ENCODE data around the gene CENPP. TPM values are rescaled to one million over a fixed set of nuclear protein-coding genes. Genes with fewer than 3 reads are reported as not detected.

Gene CENPP
- total RNA-seq, 5 donors from 2014 or later (not counting 1 experiment from before 2014, with no cell fraction given), result 1.9 to 5.0 (median 4.3) TPM

DNA sequence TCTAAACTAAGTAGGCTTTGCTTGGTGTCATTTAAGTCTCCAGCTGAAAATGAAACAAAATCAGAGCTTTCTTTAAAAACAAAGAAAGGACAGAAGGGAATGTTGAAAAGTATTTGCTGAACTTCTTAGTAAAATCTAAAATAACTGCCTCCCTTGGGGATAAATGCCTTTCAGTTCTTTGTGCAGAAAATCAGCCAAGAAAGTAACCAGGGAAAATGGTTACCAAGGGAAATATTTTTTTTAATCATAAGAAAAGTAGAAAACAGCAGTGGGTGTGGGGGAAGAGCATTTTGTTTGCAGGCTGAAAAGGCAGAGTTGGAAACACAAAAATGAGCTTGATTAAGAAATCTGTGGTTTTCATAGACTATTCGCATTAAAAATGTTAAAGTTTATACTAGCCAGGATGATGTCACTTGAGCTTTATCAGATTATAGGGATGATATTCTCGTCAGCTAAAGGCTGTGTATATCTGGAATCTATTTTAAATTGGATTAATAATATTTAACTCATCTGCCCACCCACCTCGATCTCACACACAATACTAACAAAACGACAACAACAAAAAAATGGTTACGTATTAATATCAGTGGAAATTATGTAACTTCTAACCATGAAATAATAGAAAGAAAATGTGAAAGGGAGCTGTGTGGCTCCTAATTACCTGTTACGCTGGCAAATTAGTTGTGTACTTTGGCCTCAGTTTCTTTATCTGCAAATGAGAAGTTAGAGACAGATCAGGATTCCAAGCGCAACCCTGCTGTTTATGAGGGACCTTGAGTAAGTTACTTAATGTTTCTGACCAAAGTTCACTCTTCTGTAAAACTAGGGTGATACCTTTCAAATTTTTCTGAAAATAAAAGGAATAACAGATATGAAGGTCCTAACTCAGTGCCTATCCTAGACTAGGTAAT lies 210.4 kb downstream of the CENPP start, which contains the start of gene ECM2:
ECM2 (minus strand) TSS at position 51 of the 911 bp plus-strand sequence. CDS start 13,124 bp downstream, outside the sequence.
- no peak within 1 kb of the TSS for H3K4me3 Mint-ChIP-seq
- ATAC-seq (replicated peaks in 1 of 4) (no peak), DNase-seq (no peak)
- H3K9me3 ChIP-seq, result no peaks in the 10 kb centered on the region
- peaks cover 0 to 3% (median 0%) of the 10 kb centered on the region in 3 donors for H3K4me1 Mint-ChIP-seq
- peaks cover 0 to 4% (median 0%) of the 10 kb centered on the region in 3 donors for H3K9me3 Mint-ChIP-seq
- H3K4me1 ChIP-seq (ENCODE audit: control insufficient read depth in 1 of 2, extremely low read depth in 1 of 2, insufficient read depth in 2 of 2, low read length in 2 of 2), result no peaks in the 10 kb centered on the region
- POLR2A ChIA-PET, result interaction anchor here in 1 of 2 donors (0.6 kb wide), 2 partner anchors 73 to 168 kb away, joined by 3 read pairs; no protein-coding TSS in a partner anchor
- H3K27me3 ChIP-seq (replicated peaks in 1 of 2; ENCODE audit: control insufficient read depth in 2 of 2, extremely low read depth in 1 of 2, insufficient read depth in 2 of 2, low read length in 1 of 2), result no peaks in the 10 kb centered on the region
- no peaks in the 10 kb centered on the region for H3K36me3 ChIP-seq (ENCODE audit: control insufficient read depth in 2 of 2, extremely low read depth in 1 of 2, insufficient read depth in 1 of 2, low read length in 1 of 2)
- no peaks in the 10 kb centered on the region for H3K36me3 Mint-ChIP-seq
- CTCF ChIA-PET, result no interaction called here
- H3K27ac Mint-ChIP-seq, result no peak within 1 kb of the TSS
- no CpG with 5 or more reads among the region's 7 CpGs for WGBS (ENCODE audit: insufficient coverage)
- H3K4me3 ChIP-seq (ENCODE audit: control insufficient read depth in 1 of 2, extremely low read depth in 1 of 2, low read length in 1 of 2), result no peak within 1 kb of the TSS
- H3K27me3 Mint-ChIP-seq, result no peaks in the 10 kb centered on the region
- no peak within 1 kb of the TSS for H3K27ac ChIP-seq (ENCODE audit: low read length)

DNA sequence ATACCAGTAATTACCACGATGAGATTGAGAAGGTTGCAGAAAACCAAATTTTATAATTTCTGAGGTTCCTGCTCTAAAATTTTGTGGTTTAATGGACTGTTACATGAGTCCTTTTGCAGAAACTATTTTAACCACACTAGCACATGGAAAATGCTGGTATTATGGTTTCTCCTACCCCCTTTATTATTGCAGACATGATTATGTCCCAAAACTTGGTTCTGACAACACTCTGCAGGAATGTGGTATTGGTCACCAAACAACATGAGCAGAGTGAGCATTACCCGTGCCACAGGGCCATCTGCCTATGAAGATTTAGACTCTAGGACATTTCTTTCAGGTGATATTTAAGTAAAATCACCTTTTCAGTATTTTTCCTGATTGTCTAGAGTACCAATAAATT lies 212.8 kb downstream of the CENPP start:
- no peak overlapping the region for H3K4me3 Mint-ChIP-seq
- Histone ChIP-seq H3K36me3 (ENCODE audit: control insufficient read depth in 2 of 2, extremely low read depth in 1 of 2, insufficient read depth in 1 of 2, low read length in 1 of 2) (no peaks in the 10 kb centered on the region), H3K4me3 (ENCODE audit: control insufficient read depth in 1 of 2, extremely low read depth in 1 of 2, low read length in 1 of 2) (no peak overlapping the region), H3K9me3 (no peaks in the 10 kb centered on the region), H3K27me3 (replicated peaks in 1 of 2; ENCODE audit: control insufficient read depth in 2 of 2, extremely low read depth in 1 of 2, insufficient read depth in 2 of 2, low read length in 1 of 2) (no peaks in the 10 kb centered on the region), H3K4me1 (ENCODE audit: control insufficient read depth in 1 of 2, extremely low read depth in 1 of 2, insufficient read depth in 2 of 2, low read length in 2 of 2) (no peaks in the 10 kb centered on the region), H3K27ac (ENCODE audit: low read length) (no peak overlapping the region)
- ChIA-PET CTCF (no interaction called here), POLR2A (no interaction called here)
- H3K9me3 Mint-ChIP-seq, result peaks cover 0 to 2% (median 2%) of the 10 kb centered on the region in 3 donors
- no peaks in the 10 kb centered on the region for H3K36me3 Mint-ChIP-seq
- no CpG with 5 or more reads among the region's 2 CpGs for WGBS (ENCODE audit: insufficient coverage)
- no peaks in the 10 kb centered on the region for H3K27me3 Mint-ChIP-seq
- DNase-seq (no peak), ATAC-seq (replicated peaks in 1 of 4) (no peak)
- H3K4me1 Mint-ChIP-seq, result peaks cover 0 to 3% (median 0%) of the 10 kb centered on the region in 3 donors
- no peak overlapping the region for H3K27ac Mint-ChIP-seq

DNA sequence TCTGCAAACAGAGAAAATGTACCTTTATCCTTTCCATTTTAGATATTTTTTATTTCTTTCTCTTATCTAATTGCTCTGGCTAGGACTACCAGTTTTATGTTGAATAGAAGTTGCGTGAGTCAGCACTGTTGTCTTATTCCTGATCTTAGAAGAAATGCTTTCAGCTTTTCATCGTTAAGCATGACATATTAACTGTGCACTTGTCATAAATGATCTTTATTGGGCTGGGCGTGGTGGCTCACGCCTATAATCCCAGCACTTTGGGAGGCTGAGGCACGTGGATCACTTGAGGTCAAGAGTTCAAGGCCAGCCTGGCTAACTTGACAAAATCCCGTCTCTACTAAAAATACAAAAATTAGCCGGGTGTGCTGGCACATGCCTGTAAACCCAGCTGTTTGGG lies 218.2 kb downstream of the CENPP start:
- 91% methylated on average over 5 of the region's 7 CpGs for WGBS (ENCODE audit: insufficient coverage)
- H3K4me1 Mint-ChIP-seq, result no peaks in the 10 kb centered on the region
- no peaks in the 10 kb centered on the region for H3K27me3 Mint-ChIP-seq
- H3K27ac Mint-ChIP-seq, result no peak overlapping the region
- H3K27ac ChIP-seq (ENCODE audit: low read length), result no peak overlapping the region
- H3K4me3 Mint-ChIP-seq, result no peak overlapping the region
- H3K4me1 ChIP-seq (ENCODE audit: control insufficient read depth in 1 of 2, extremely low read depth in 1 of 2, insufficient read depth in 2 of 2, low read length in 2 of 2), result no peaks in the 10 kb centered on the region
- H3K9me3 ChIP-seq, result no peaks in the 10 kb centered on the region
- no peaks in the 10 kb centered on the region for H3K36me3 ChIP-seq (ENCODE audit: control insufficient read depth in 2 of 2, extremely low read depth in 1 of 2, insufficient read depth in 1 of 2, low read length in 1 of 2)
- no peaks in the 10 kb centered on the region for H3K27me3 ChIP-seq (replicated peaks in 1 of 2; ENCODE audit: control insufficient read depth in 2 of 2, extremely low read depth in 1 of 2, insufficient read depth in 2 of 2, low read length in 1 of 2)
- DNase-seq (no peak), ATAC-seq (replicated peaks in 1 of 4) (no peak)
- no peaks in the 10 kb centered on the region for H3K36me3 Mint-ChIP-seq
- H3K9me3 Mint-ChIP-seq, result peaks cover 0 to 2% (median 2%) of the 10 kb centered on the region in 3 donors
- no peak overlapping the region for H3K4me3 ChIP-seq (ENCODE audit: control insufficient read depth in 1 of 2, extremely low read depth in 1 of 2, low read length in 1 of 2)
- POLR2A ChIA-PET, result no interaction called here
- CTCF ChIA-PET, result no interaction called here

DNA sequence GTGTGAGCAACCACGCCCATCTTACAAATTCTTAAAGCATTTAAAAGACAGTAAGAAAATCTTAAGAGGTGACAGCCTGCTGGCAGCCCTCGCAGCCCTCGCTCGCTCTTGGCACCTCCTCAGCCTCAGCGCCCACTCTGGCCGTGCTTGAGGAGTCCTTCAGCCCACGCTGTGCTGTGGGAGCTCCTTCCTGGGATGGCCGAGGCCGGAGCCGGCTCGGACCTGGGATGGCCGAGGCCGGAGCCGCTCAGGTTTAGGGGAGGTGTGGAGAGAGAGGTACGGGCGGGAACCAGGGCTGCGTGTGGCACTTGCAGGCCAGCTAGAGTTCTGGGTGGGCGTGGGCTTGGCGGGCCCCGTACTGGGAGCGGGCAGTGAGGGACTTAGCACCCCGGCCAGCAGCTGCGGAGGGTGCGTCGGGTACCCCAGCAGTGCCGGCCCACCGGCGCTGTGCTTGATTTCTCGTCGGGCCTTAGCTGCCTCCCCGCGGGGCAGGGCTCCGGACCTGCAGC lies 219.3 kb downstream of the CENPP start:
- Histone ChIP-seq H3K9me3 (no peaks in the 10 kb centered on the region), H3K27ac (ENCODE audit: low read length) (no peak overlapping the region), H3K27me3 (replicated peaks in 1 of 2; ENCODE audit: control insufficient read depth in 2 of 2, extremely low read depth in 1 of 2, insufficient read depth in 2 of 2, low read length in 1 of 2) (no peaks in the 10 kb centered on the region), H3K4me3 (ENCODE audit: control insufficient read depth in 1 of 2, extremely low read depth in 1 of 2, low read length in 1 of 2) (no peak overlapping the region), H3K4me1 (ENCODE audit: control insufficient read depth in 1 of 2, extremely low read depth in 1 of 2, insufficient read depth in 2 of 2, low read length in 2 of 2) (no peaks in the 10 kb centered on the region), H3K36me3 (ENCODE audit: control insufficient read depth in 2 of 2, extremely low read depth in 1 of 2, insufficient read depth in 1 of 2, low read length in 1 of 2) (no peaks in the 10 kb centered on the region)
- CTCF ChIA-PET, result no interaction called here
- Mint-ChIP-seq H3K27ac (no peak overlapping the region), H3K27me3 (no peaks in the 10 kb centered on the region), H3K36me3 (no peaks in the 10 kb centered on the region), H3K4me1 (no peaks in the 10 kb centered on the region), H3K9me3 (peaks cover 0 to 2% (median 2%) of the 10 kb centered on the region in 3 donors), H3K4me3 (no peak overlapping the region)
- 98% methylated on average over 32 of the region's 33 CpGs for WGBS (ENCODE audit: insufficient coverage)
- ATAC-seq (replicated peaks in 1 of 4), result no peak
- POLR2A ChIA-PET, result interaction anchor here in 1 of 2 donors (0.6 kb wide), 1 partner anchor 10 kb away, joined by 3 read pairs; no protein-coding TSS in a partner anchor
- no peak for DNase-seq

DNA sequence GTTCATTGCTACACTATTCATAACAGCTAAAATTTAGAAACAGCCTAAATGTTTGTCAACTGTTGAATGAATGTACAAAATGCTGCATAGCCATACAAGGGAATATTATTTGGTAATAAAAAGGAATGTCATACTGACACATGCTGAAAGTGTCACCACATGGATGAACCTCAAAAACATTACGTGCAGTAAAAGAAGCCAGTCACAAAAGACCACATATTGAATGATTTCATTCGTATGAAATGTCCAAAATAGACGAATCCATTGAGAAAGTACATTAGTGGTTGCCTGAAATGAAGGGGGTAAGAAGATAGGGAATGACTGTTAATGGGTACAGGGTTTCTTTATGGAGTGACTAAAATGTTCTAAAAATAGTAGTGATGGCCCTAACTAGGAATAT lies 221.6 kb downstream of the CENPP start:
- Histone ChIP-seq H3K4me3 (ENCODE audit: control insufficient read depth in 1 of 2, extremely low read depth in 1 of 2, low read length in 1 of 2) (no peak overlapping the region), H3K27ac (ENCODE audit: low read length) (no peak overlapping the region), H3K9me3 (no peaks in the 10 kb centered on the region), H3K27me3 (replicated peaks in 1 of 2; ENCODE audit: control insufficient read depth in 2 of 2, extremely low read depth in 1 of 2, insufficient read depth in 2 of 2, low read length in 1 of 2) (no peaks in the 10 kb centered on the region), H3K4me1 (ENCODE audit: control insufficient read depth in 1 of 2, extremely low read depth in 1 of 2, insufficient read depth in 2 of 2, low read length in 2 of 2) (no peaks in the 10 kb centered on the region), H3K36me3 (ENCODE audit: control insufficient read depth in 2 of 2, extremely low read depth in 1 of 2, insufficient read depth in 1 of 2, low read length in 1 of 2) (no peaks in the 10 kb centered on the region)
- no peak overlapping the region for H3K4me3 Mint-ChIP-seq
- H3K27ac Mint-ChIP-seq, result no peak overlapping the region
- no peaks in the 10 kb centered on the region for H3K27me3 Mint-ChIP-seq
- H3K36me3 Mint-ChIP-seq, result no peaks in the 10 kb centered on the region
- ChIA-PET POLR2A (interaction anchor here in 1 of 2 donors (0.6 kb wide), 1 partner anchor 667 kb away, joined by 3 read pairs; no protein-coding TSS in a partner anchor), CTCF (no interaction called here)
- H3K4me1 Mint-ChIP-seq, result no peaks in the 10 kb centered on the region
- no peak for ATAC-seq (replicated peaks in 1 of 4)
- 80% methylated on average over 1 of the region's 3 CpGs for WGBS (ENCODE audit: insufficient coverage)
- peaks cover 0 to 2% (median 2%) of the 10 kb centered on the region in 3 donors for H3K9me3 Mint-ChIP-seq
- DNase-seq, result no peak

DNA sequence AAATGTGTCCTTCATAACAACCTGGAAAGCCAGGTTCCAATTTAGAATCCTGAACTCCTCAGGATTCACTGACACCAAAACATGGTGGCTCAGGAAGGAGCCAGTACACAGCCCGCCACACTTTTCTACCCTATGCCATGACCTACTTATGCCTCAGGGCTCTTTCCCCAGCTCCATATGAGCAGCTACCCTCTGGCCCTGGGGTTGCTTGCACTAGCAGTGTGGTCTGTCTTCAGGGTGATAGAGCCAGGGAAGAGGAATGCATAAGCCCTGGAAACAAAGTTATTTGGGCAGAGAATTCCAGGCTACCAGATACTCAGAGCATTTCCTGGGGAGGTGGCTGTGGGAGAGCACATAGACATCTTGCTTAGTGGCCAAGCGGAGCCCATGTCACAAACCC lies 225.0 kb downstream of the CENPP start:
- Mint-ChIP-seq H3K4me3 (no peak overlapping the region), H3K4me1 (peaks cover 0 to 4% (median 2%) of the 10 kb centered on the region in 3 donors), H3K27ac (no peak overlapping the region), H3K27me3 (no peaks in the 10 kb centered on the region), H3K36me3 (no peaks in the 10 kb centered on the region), H3K9me3 (no peaks in the 10 kb centered on the region)
- ChIA-PET POLR2A (no interaction called here), CTCF (no interaction called here)
- Histone ChIP-seq H3K27me3 (replicated peaks in 1 of 2; ENCODE audit: control insufficient read depth in 2 of 2, extremely low read depth in 1 of 2, insufficient read depth in 2 of 2, low read length in 1 of 2) (no peaks in the 10 kb centered on the region), H3K36me3 (ENCODE audit: control insufficient read depth in 2 of 2, extremely low read depth in 1 of 2, insufficient read depth in 1 of 2, low read length in 1 of 2) (no peaks in the 10 kb centered on the region), H3K27ac (ENCODE audit: low read length) (no peak overlapping the region), H3K4me3 (ENCODE audit: control insufficient read depth in 1 of 2, extremely low read depth in 1 of 2, low read length in 1 of 2) (no peak overlapping the region), H3K4me1 (ENCODE audit: control insufficient read depth in 1 of 2, extremely low read depth in 1 of 2, insufficient read depth in 2 of 2, low read length in 2 of 2) (no peaks in the 10 kb centered on the region), H3K9me3 (no peaks in the 10 kb centered on the region)
- DNase-seq (no peak), ATAC-seq (replicated peaks in 1 of 4) (no peak)
- WGBS (ENCODE audit: insufficient coverage), result 100% methylated on average over 1 of the region's 2 CpGs
